Thoracic aorta (tissue), 2 donors: Measurements from ENCODE around the gene UNC5CL. TPM values are rescaled to one million over a fixed set of nuclear protein-coding genes. Genes with fewer than 3 reads are reported as not detected.

ENCODE experiments used
- ATAC-seq: fragments of 150-250 bp; one replicate; pipeline ENCODE4 v1.8.0; 2017; ENCODE audit warnings: low read depth; ENCODE audit not compliant: insufficient number of reproducible peaks, low FRiP score
- DNase-seq: peaks from one replicate; pipeline ENCODE4 v3.0.0-alpha.2; 2020; ENCODE audit warnings: low spot score
- H3K27ac ChIP-seq, 2 donors: fragments of 200-600 bp; sonication (generic); 1 replicate in 1 of 2; 2 replicates in 1 of 2; pipeline ENCODE4 v1.5.1; 2016; ENCODE audit warnings: mild to moderate bottlenecking in 2 of 2, moderate library complexity in 2 of 2
- H3K27me3 ChIP-seq: fragments of 200-600 bp; sonication (generic); replicated peaks from 2 replicates; pipeline ENCODE4 v1.6.0; 2016; ENCODE audit warnings: mild to moderate bottlenecking; ENCODE audit not compliant: insufficient read depth
- H3K36me3 ChIP-seq: fragments of 200-600 bp; sonication (generic); one replicate; pipeline ENCODE4 v1.5.1; 2016
- H3K4me1 ChIP-seq, 2 donors: fragments of 200-600 bp; sonication (generic); 1 replicate in 1 of 2; 2 replicates in 1 of 2; pipeline versions ENCODE4 v1.5.1 to v1.6.0; 2016; ENCODE audit warnings: low read depth in 2 of 2, mild to moderate bottlenecking in 1 of 2; ENCODE audit not compliant: control insufficient read depth in 1 of 2
- H3K4me3 ChIP-seq: fragments of 200-600 bp; sonication (generic); 2 replicates; pipeline ENCODE4 v1.5.1; 2016; ENCODE audit warnings: mild to moderate bottlenecking
- H3K9me3 ChIP-seq: fragments of 200-600 bp; sonication (generic); 2 replicates; pipeline ENCODE4 v1.5.1; 2016
- CTCF ChIP-seq: fragments of 200-600 bp; sonication (generic); IDR thresholded peaks from one replicate; pipeline ENCODE4 v1.5.1; 2019; ENCODE audit warnings: antibody characterized with exemption
- total RNA-seq, 2 donors: library from RNA; depleted of rRNA; stranded (reverse); fragments of >200 nt; gene quantifications; one replicate each; pipeline versions ENCODE4 v1.1.0 to v1.2.3, GENCODE V29; 2016

UNC5CL gene
- total RNA-seq = 1 to 10 TPM; 2.2 to 7.9 TPM

- ATAC-seq = no peak
- no peak for TF ChIP-seq CTCF
- no peaks in the 10 kb centered on the region for H3K27me3 ChIP-seq
- no peaks in the 10 kb centered on the region for H3K36me3 ChIP-seq
- no peaks in the 10 kb centered on the region for H3K4me1 ChIP-seq
- H3K27ac ChIP-seq = no peak within 1 kb of the TSS
- no peak within 1 kb of the TSS for H3K4me3 ChIP-seq
- no peaks in the 10 kb centered on the region for H3K9me3 ChIP-seq
- DNase-seq = no peak
Observed at GRCh38 chr6:41039060-41039998, at the start of gene UNC5CL. UNC5CL (minus strand) TSS chr6:41039221; CDS start chr6:41035074, 4,147 bp downstream.

- ATAC-seq (no peak), DNase-seq (no peak)
- H3K4me3 ChIP-seq = no peak overlapping the region
- peaks cover 0 to 10% of the 10 kb centered on the region in 2 donors for H3K4me1 ChIP-seq
- H3K36me3 ChIP-seq = peaks cover 23% of the 10 kb centered on the region
- H3K9me3 ChIP-seq = no peaks in the 10 kb centered on the region
- no peaks in the 10 kb centered on the region for H3K27me3 ChIP-seq
- no peak for TF ChIP-seq CTCF
- no peak overlapping the region for H3K27ac ChIP-seq
Observed at GRCh38 chr6:41088451-41088850, 49.4 kb upstream of the UNC5CL start.

GRCh38 chr6:41085182-41085581, 46.2 kb upstream of the UNC5CL start:
- no peak overlapping the region for H3K4me3 ChIP-seq
- H3K27ac ChIP-seq = no peak overlapping the region
- no peaks in the 10 kb centered on the region for H3K27me3 ChIP-seq
- DNase-seq (no peak), ATAC-seq (no peak)
- no peaks in the 10 kb centered on the region for H3K4me1 ChIP-seq
- peaks cover 16% of the 10 kb centered on the region for H3K36me3 ChIP-seq
- no peak for TF ChIP-seq CTCF
- no peaks in the 10 kb centered on the region for H3K9me3 ChIP-seq

GRCh38 chr6:41083072-41083471, 44.1 kb upstream of the UNC5CL start:
- H3K9me3 ChIP-seq = no peaks in the 10 kb centered on the region

More at GRCh38 chr6:41083072-41083471, 44.1 kb upstream of the UNC5CL start:
- DNase-seq (no peak), ATAC-seq (no peak)
- Histone ChIP-seq H3K4me3 (no peak overlapping the region), H3K27ac (no peak overlapping the region), H3K27me3 (no peaks in the 10 kb centered on the region), H3K36me3 (peaks cover 8% of the 10 kb centered on the region), H3K4me1 (no peaks in the 10 kb centered on the region)
- no peak for TF ChIP-seq CTCF
